Dermis microvascular lymphatic vessel endothelial cell (primary cell): ENCODE results near the gene GPRASP1. TPM values are rescaled to one million over a fixed set of nuclear protein-coding genes. Genes with fewer than 3 reads are reported as not detected.
A peak's percentile ranks its signal among the peaks of the same experiment; 100 is the strongest.
"Not testable (repeated sequence)": the region's sequence is repeated elsewhere in the genome, so short reads cannot be mapped to it uniquely, and the experiment has no call there.

Source experiments
- DNase-seq, 2 donors: peaks; one replicate each; pipeline versions ENCODE4 v3.0.0 to v3.0.0-alpha.2; 2010; ENCODE audit warnings: low read depth in 2 of 2
- total RNA-seq: library from RNA; depleted of rRNA; stranded (reverse); fragments of >200 nt; gene quantifications from 2 replicates; pipeline ENCODE4 v1.2.1, GENCODE V29; 2014

The GPRASP1 gene, protein sequence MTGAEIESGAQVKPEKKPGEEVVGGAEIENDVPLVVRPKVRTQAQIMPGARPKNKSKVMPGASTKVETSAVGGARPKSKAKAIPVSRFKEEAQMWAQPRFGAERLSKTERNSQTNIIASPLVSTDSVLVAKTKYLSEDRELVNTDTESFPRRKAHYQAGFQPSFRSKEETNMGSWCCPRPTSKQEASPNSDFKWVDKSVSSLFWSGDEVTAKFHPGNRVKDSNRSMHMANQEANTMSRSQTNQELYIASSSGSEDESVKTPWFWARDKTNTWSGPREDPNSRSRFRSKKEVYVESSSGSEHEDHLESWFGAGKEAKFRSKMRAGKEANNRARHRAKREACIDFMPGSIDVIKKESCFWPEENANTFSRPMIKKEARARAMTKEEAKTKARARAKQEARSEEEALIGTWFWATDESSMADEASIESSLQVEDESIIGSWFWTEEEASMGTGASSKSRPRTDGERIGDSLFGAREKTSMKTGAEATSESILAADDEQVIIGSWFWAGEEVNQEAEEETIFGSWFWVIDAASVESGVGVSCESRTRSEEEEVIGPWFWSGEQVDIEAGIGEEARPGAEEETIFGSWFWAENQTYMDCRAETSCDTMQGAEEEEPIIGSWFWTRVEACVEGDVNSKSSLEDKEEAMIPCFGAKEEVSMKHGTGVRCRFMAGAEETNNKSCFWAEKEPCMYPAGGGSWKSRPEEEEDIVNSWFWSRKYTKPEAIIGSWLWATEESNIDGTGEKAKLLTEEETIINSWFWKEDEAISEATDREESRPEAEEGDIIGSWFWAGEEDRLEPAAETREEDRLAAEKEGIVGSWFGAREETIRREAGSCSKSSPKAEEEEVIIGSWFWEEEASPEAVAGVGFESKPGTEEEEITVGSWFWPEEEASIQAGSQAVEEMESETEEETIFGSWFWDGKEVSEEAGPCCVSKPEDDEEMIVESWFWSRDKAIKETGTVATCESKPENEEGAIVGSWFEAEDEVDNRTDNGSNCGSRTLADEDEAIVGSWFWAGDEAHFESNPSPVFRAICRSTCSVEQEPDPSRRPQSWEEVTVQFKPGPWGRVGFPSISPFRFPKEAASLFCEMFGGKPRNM (N-terminal part only)
- 0.51 and 1.1 TPM in 2 replicates for total RNA-seq

DNA sequence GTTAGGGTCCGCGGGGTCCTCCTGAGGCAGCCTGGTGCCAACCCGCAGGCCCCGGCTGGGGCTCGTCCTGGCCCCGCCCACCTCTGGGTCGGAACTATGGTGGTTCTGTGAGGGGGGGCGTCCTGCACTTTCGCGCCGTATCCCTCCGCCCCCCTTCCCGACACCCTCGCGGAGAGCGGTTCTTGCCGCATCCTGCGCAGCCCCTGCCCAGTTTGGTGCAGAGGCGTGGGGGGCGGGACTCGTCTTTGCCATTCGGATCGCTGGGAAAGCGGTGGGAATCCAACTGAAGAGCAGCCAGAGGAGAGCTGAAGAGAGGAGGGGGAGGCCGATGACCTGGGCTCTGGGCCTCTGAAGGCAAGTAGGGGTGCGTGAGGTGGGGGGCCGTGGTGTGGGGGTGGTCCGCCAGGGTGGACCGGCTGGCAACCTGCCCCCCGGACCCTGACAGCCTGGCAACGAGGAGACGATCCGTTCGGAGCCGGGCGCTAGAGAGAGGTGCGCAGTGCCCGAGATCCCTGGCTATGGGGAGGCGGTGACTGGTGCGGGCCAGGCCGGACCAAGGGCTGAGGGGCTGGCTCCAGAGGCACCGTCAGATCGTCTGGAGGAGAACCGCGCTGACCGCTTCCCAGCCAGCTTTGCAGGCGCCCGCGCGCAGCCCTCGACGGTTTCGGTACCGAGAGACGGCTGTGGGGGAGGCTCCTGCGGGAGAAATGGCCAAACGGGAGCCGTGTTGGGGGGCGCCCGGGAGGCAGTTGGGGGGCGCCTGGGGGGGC is at the start of gene GPRASP1:
Gene GPRASP1 (plus strand): TSS at position 242 of the 770 bp plus-strand sequence. CDS start 2,431 bp downstream, outside the sequence.
- peak in 1 of 2 donors; percentile 30 for DNase-seq

GRCh38 chrX:102604327-102604726 is 47.0 kb upstream of the GPRASP1 start:
- DNase-seq: no peak

DNA sequence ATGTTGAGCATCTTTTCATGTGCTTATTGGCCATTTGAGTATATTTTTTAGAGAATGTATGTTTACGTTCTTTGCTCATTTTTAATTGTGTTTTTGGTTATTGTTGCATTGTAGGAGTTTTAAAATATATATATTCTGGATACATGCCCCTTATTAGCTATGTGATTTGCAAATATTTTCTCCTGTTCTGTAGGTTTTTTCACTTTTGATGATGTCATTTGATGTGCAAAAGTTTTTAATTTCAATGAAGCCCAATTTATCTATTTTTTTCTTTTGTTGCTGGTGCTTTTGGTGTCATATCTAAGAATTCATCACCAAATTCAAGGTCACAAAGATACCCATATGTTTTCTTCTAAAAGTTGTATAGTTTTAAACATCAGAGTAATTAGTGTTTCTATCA is 45.2 kb upstream of the GPRASP1 start:
- no peak for DNase-seq

DNA sequence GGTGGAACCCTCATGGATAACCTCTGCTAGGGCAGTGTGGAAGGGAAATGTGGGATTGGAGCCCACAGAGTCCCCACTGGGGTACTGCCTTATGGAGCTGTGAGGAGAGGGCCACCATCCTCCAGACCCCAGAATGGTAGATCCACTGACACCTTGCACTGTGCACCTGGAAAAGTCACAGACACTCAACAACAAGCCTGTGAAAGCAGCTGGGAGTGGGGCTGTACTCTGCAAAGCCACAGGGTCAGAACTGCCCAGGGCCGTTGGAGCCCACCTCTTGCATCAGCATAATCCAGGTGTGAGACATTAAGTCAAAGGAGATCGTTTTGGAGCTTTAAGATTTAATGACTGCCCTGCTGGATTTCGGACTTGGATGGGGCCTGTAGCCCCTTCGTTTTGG is 40.4 kb upstream of the GPRASP1 start:
- no peak for DNase-seq

DNA sequence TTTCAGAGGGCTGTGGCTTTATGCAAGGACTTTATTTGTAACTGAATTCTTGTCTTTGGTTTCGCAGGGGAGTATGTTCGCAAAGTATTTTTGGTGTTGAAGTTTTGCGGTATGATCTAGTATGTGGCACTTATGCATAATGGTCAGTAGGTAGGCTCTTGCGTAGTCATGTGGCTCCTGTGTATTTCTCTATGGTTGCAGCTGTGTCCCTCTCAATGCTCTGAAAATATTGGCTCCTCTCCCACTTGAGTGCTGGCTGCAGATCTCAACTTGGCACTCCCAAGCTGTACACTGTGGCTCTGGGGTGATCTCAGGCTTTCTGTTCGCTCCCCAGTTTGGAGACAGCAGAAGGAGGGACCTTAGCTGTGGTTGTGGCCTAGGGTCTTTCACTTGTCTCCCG is 27.2 kb upstream of the GPRASP1 start:
- no peak for DNase-seq

DNA sequence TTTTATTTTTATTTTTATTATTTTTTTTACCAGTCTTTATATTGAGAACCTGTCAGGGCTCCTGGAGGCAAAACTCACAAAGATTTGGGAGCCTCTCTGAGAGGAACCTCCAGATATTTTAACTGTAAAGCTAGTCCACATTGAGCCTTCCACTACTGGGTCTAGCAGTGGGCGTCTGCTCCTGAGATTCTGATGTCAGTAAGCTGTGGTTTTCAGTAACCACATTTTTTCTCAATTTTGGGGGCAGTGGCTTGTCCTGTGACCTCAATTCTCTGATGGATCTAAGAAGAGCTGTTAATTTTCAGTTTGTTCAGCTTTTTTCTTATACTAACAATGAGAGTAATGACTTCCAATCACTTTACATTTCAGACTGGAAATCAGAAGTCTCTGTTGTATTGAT is 23.6 kb upstream of the GPRASP1 start:
- no peak for DNase-seq

- no peak for DNase-seq
Observed at GRCh38 chrX:102637561-102637960, 13.7 kb upstream of the GPRASP1 start.

GRCh38 chrX:102650903-102651241 is 411 bp upstream of the GPRASP1 start:
- DNase-seq: no peak

GRCh38 chrX:102652031-102652688 is 877 bp downstream of the GPRASP1 start:
- DNase-seq: peak in 1 of 2 donors; percentile 24

DNA sequence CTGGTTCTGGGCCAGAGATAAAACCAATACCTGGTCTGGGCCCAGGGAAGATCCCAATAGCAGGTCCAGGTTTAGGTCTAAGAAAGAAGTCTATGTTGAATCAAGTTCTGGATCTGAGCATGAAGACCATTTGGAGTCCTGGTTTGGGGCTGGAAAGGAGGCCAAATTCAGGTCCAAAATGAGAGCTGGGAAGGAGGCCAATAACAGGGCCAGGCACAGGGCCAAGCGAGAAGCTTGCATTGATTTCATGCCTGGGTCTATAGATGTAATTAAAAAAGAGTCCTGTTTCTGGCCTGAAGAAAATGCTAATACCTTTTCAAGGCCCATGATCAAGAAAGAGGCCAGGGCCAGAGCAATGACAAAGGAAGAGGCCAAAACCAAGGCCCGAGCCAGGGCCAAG is 3.4 kb downstream of the GPRASP1 start:
- DNase-seq: no peak

DNA sequence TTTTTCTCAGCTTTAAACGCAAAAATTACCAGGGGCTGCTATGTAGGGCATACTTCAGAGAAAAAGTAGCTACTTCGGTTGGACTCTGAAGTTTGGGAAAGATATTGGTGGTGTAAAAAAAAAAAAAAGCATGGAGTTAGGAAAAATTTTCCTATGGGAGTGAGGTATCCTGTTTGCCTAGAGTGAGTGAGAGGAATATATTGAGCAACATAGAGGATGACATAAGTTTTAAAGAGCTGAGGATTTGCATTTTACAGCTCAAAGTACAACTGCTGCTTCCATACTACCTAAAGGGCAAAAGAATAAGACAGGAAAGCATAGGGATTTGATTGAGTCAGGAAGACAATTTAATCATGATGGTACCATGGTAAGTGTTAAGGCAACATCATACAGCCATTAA is 7.3 kb downstream of the GPRASP1 start:
- no peak for DNase-seq

- peak; percentile 33 to 71 for DNase-seq
Observed at GRCh38 chrX:102659790-102660757, 8.8 kb downstream of the GPRASP1 start.

DNA sequence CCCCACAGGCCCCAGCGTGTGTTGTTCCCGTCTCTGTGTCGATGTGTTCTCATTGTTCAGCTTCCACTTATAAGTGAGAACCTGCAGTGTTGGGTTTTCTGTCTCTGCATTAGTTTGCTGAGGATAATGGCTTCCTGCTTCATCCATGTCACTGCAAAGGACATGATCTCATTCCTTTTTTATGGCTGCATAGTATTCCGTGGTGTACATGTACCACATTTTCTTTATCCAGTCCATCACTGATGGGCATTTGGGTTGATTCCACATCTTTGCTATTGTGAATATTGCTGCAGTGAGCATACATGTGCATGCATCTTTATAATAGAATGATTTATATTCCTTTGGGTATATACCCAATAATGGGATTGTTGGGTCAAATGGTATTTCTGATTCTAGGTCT is 12.5 kb downstream of the GPRASP1 start:
- DNase-seq: not testable (repeated sequence)

DNA sequence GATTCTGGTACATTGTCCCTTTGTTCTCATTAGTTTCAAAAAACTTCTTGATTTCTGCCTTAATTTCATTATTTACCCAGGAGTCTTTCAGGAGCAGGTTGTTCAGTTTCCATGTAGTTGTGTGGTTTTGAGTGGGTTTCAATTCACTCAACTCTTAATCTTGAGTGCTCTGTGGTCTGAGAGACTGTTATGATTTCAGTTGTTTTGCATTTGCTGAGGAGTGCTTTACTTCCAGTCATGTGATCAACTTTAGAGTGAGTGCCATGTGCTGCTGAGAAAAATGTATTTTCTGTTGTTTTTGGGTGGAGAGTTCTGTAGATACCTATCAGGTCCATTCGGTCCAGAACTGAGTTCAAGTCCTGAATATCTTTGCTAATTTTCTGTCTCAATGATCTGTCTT is 15.8 kb downstream of the GPRASP1 start:
- not testable (repeated sequence) for DNase-seq

DNA sequence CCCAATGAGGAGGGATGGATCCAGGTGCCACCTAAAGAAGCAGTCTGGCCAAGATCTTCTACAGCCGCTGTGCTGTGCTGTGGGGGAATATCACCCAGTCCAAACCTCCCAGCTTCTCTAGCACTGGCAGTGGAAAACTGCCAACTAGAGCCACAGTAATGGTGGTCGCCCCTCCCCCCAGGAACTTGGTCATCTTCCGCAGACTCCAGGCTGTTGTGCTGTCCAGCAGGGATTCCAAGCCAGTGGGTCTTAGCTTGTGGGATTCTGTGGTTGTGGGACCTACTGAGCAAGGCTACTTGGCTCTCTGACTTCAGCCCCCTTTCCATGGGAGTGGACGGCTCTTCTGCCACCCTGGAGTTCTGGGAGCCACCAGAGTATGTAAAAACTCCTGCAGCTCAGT is 18.2 kb downstream of the GPRASP1 start:
- DNase-seq: peak in 1 of 2 donors; percentile 69

DNA sequence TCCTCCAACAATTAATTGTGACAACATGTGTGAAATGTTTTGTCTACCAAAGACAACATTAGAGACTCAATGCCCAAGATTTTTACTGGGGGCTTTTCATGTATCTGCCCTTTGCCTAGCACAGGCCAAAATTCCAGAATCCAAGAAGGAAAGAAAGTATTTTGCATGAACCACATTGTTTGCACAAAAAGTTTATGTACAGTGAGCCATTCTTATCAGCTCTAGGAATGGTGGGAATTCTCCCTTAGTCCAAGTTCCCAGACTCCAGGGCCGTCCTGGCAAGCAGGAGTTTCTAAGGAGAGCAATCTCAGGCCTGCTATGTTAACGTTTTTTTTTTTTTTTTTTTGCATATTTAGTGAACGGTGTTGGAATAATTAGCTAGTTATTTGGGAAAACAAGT is 21.6 kb downstream of the GPRASP1 start:
- no peak for DNase-seq

DNA sequence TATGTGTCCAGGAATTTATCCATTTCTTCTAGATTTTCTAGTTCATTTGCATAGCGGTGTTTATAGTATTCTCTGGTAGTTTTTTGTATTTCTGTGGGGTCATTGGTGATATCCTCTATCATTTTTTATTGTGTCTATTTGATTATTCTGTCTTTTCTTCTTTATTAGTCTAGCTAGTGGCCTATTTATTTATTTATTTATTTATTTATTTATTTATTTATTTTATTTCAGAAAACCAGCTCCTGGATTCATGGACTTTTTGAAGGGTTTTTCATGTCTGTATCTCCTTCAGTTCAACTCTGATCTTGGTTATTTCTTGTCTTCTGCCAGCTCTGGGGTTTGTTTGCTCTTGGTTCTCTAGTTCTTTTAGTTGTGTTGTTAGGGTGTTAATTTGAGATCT is 26.2 kb downstream of the GPRASP1 start:
- not testable (repeated sequence) for DNase-seq

GRCh38 chrX:102684772-102685520 is 33.7 kb downstream of the GPRASP1 start:
- no peak for DNase-seq

- DNase-seq: no peak
Observed at GRCh38 chrX:102694749-102695148, 43.5 kb downstream of the GPRASP1 start.
